Right lobe of liver (tissue), 6 donors: ENCODE measurements around the gene PATZ1. TPM values are rescaled to one million over a fixed set of nuclear protein-coding genes. Genes with fewer than 3 reads are reported as not detected.
A peak's percentile ranks its signal among the peaks of the same experiment; 100 is the strongest.
"Not testable (repeated sequence)": the region's sequence is repeated elsewhere in the genome, so short reads cannot be mapped to it uniquely, and the experiment has no call there.

ENCODE experiments used
- ATAC-seq, 4 donors: fragments of 200-7000 bp; cut with Tn5 transposase; one replicate each; pipeline ENCODE4 v1.9.1; 2020; ENCODE audit warnings: mild to moderate bottlenecking in 4 of 4, moderate library complexity in 4 of 4
- DNase-seq, 3 donors: peaks; one replicate each; pipeline ENCODE4 v3.0.0-alpha.2; 2020
- H3K27ac ChIP-seq, 3 donors: fragments of 200-600 bp; one replicate each; pipeline ENCODE4 v1.8.0; 2022
- H3K27me3 ChIP-seq, 2 donors: fragments of 200-600 bp; one replicate each; pipeline ENCODE4 v1.8.0; 2022
- H3K36me3 ChIP-seq, 4 donors: fragments of 200-600 bp; sonication (generic) in 1 of 4; one replicate each; pipeline versions ENCODE4 v1.5.1 to v1.8.0; 2017 to 2022; ENCODE audit warnings: control low read depth in 1 of 4
- H3K4me1 ChIP-seq, 4 donors: fragments of 200-600 bp; sonication (generic) in 1 of 4; one replicate each; pipeline versions ENCODE4 v1.5.1 to v1.8.0; 2017 to 2022; ENCODE audit warnings: control low read depth in 1 of 4
- H3K4me3 ChIP-seq, 3 donors: fragments of 200-600 bp; one replicate each; pipeline ENCODE4 v1.8.0; 2022
- H3K9me3 ChIP-seq, 4 donors: fragments of 200-600 bp; sonication (generic) in 1 of 4; one replicate each; pipeline versions ENCODE4 v1.5.1 to v1.8.0; 2017 to 2022; ENCODE audit warnings: control low read depth in 1 of 4
- CTCF ChIP-seq, 4 donors: fragments of 200-600 bp in 3 of 4; fragments of 450-650 bp in 1 of 4; IDR thresholded peaks; one replicate each; pipeline versions ENCODE4 v1.5.1 to v1.8.0; 2016 to 2022; ENCODE audit warnings: antibody characterized with exemption in 4 of 4, mild to moderate bottlenecking in 2 of 4
- POLR2A ChIP-seq: fragments of 450-650 bp; IDR thresholded peaks from one replicate; pipeline ENCODE4 v1.6.1; 2017; ENCODE audit warnings: antibody characterized with exemption, mild to moderate bottlenecking
- WGBS: methylation state at CpG from one replicate; pipeline ENCODE4 v1.1.6; 2018; ENCODE audit warnings: low coverage, low lambda C conversion rate; ENCODE audit not compliant: insufficient coverage; ENCODE audit errors: missing lambda C conversion rate; 5-methylcytosine and 5-hydroxymethylcytosine counted together
- intact Hi-C, 2 donors: fragments of 100-400 bp; cut with DNase I; formaldehyde crosslinking; loops; one replicate each; pipeline versions ENCODE4 v1.11.2 to v1.14.1; 2022
- total RNA-seq, 6 experiments: library from RNA; depleted of rRNA in 2 of 6; stranded (reverse); fragments of >200 nt in 2 of 6; fragmentation: NEBNext Ultra II Directional in 3 of 6; extraction: Animal tissue kit (Norgen Biotek cat#: 25700) in 3 of 6; gene quantifications; one replicate each; pipeline versions ENCODE4 v1.1.0 to v1.2.4, GENCODE V29; 2016 to 2023
- donor health status: DM: no; HTN: yes; CAD: no.
- donor health status: DM: no; HTN: no; CAD: no.
- donor health status: DM: no; HTN: no; CAD: no.
- donor health status: DM: no; HTN: yes; CAD: no.
- donor health status: DM: no; HTN: yes; CAD: no.

Gene PATZ1
- total RNA-seq, 6 experiments from 2014 or later: 7.4 to 18.8 (median 11.5) TPM

- Histone ChIP-seq H3K27ac (no peak overlapping the region), H3K4me3 (no peak overlapping the region), H3K4me1 (no peaks in the 10 kb centered on the region), H3K9me3 (no peaks in the 10 kb centered on the region), H3K27me3 (no peaks in the 10 kb centered on the region), H3K36me3 (no peaks in the 10 kb centered on the region)
- intact Hi-C loops: no loop called here
- DNase-seq (no peak), ATAC-seq (no peak)
- no peak for TF ChIP-seq POLR2A
- TF ChIP-seq CTCF (IDR thresholded peaks at IDR 0.05): no peak
- WGBS: 85% methylated on average over 1 of the region's 1 CpG
Observed at GRCh38 chr22:31360029-31360428, 13.9 kb upstream of the PATZ1 start.

GRCh38 chr22:31354515-31354914, 8.4 kb upstream of the PATZ1 start:
- H3K27me3 ChIP-seq: no peaks in the 10 kb centered on the region
- ATAC-seq: no peak
- intact Hi-C loops: no loop called here
- WGBS: 77% methylated on average over 5 of the region's 5 CpGs
- no peak overlapping the region for H3K27ac ChIP-seq
- no peak for DNase-seq
- peaks cover 0 to 7% (median 0%) of the 10 kb centered on the region in 4 donors for H3K4me1 ChIP-seq
- no peak overlapping the region for H3K4me3 ChIP-seq
- TF ChIP-seq CTCF (IDR thresholded peaks at IDR 0.05) (no peak), POLR2A (no peak)
- no peaks in the 10 kb centered on the region for H3K36me3 ChIP-seq
- H3K9me3 ChIP-seq: no peaks in the 10 kb centered on the region

DNA sequence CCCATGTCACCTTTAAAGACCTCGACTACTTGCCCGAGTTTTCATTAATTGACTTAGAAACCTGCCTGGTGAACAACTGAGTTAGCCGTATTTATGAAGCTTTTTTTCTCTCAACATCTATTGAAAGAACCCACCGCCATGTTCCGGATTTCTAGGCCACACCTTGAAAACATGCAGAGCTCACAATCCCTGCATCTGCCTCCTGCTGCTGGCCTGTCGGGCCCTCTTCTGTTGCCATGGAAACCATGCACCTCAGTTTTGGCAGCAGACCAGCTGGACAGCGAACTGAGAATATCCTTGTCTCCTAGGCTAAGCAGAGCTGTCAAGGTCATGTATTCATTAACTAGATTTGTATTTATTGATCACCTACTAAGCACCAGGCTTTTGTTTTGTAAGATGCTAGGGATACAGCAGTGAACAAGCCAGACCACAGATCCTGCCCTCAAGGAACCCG, 4.3 kb upstream of the PATZ1 start:
- DNase-seq: peak; percentile 82 to 91 (median 90)
- peak; percentile 33 to 56 (median 44) for ATAC-seq
- Histone ChIP-seq H3K4me3 (no peak overlapping the region), H3K27me3 (no peaks in the 10 kb centered on the region), H3K36me3 (no peaks in the 10 kb centered on the region), H3K9me3 (no peaks in the 10 kb centered on the region), H3K27ac (no peak overlapping the region), H3K4me1 (peaks cover 0 to 12% (median 0%) of the 10 kb centered on the region in 4 donors)
- TF ChIP-seq CTCF (IDR thresholded peaks at IDR 0.05) (no peak), POLR2A (no peak)
- 38% methylated on average over 8 of the region's 8 CpGs for WGBS
- intact Hi-C loops: no loop called here

GRCh38 chr22:31349960-31350359, 3.8 kb upstream of the PATZ1 start:
- no peaks in the 10 kb centered on the region for H3K36me3 ChIP-seq
- H3K4me3 ChIP-seq: no peak overlapping the region
- intact Hi-C loops: loop anchor here in 1 of 2 donors (10.0 kb wide), 1 partner anchor 55 kb away; no protein-coding TSS in a partner anchor
- TF ChIP-seq POLR2A (no peak), CTCF (IDR thresholded peaks at IDR 0.05) (no peak)
- H3K4me1 ChIP-seq: peaks cover 0 to 12% (median 0%) of the 10 kb centered on the region in 4 donors
- H3K9me3 ChIP-seq: no peaks in the 10 kb centered on the region
- ATAC-seq (no peak), DNase-seq (no peak)
- no peak overlapping the region for H3K27ac ChIP-seq
- H3K27me3 ChIP-seq: no peaks in the 10 kb centered on the region

GRCh38 chr22:31348766-31349165, 2.6 kb upstream of the PATZ1 start:
- Histone ChIP-seq H3K36me3 (no peaks in the 10 kb centered on the region), H3K4me1 (peaks cover 0 to 22% (median 3%) of the 10 kb centered on the region in 4 donors), H3K27me3 (no peaks in the 10 kb centered on the region), H3K9me3 (no peaks in the 10 kb centered on the region), H3K4me3 (no peak overlapping the region), H3K27ac (no peak overlapping the region)
- 67% methylated on average over 2 of the region's 6 CpGs for WGBS
- TF ChIP-seq CTCF (IDR thresholded peaks at IDR 0.05): no peak
- no peak for TF ChIP-seq POLR2A
- DNase-seq (no peak), ATAC-seq (no peak)
- intact Hi-C loops: loop anchor here in 1 of 2 donors (10.0 kb wide), 1 partner anchor 56 kb away; no protein-coding TSS in a partner anchor

GRCh38 chr22:31348009-31348337, 1.8 kb upstream of the PATZ1 start:
- not testable (repeated sequence) for H3K9me3 ChIP-seq, H3K27me3 ChIP-seq, DNase-seq, ATAC-seq, H3K36me3 ChIP-seq
- intact Hi-C loops: loop anchor here in 1 of 2 donors (10.0 kb wide), 1 partner anchor 57 kb away; no protein-coding TSS in a partner anchor
- WGBS: 76% methylated on average over 5 of the region's 16 CpGs
- H3K4me3 ChIP-seq: peak overlapping the region; percentile 58 to 69 (median 65)
- peak overlapping the region in 2 of 3 donors; percentile 77 to 80 for H3K27ac ChIP-seq
- peaks cover 0 to 27% (median 3%) of the 10 kb centered on the region in 4 donors for H3K4me1 ChIP-seq
